GM12865 (cell line): ENCODE measurements around the gene SUGP2.

Source experiments
- DNase-seq: peaks from one replicate; pipeline ENCODE4 v3.0.0; 2010; ENCODE audit warnings: low read depth
- H3K4me3 ChIP-seq: 2 replicates; pipeline ENCODE4 v1.5.1; 2011; ENCODE audit warnings: mild to moderate bottlenecking, low read depth, low read length, control low read depth
- CTCF ChIP-seq: IDR thresholded peaks from 2 replicates; pipeline ENCODE4 v1.5.1; 2011; ENCODE audit warnings: low read length, control low read depth, low read depth, inconsistent platforms; ENCODE audit not compliant: insufficient read depth; ENCODE audit errors: missing control alignments

The SUGP2 gene

DNA sequence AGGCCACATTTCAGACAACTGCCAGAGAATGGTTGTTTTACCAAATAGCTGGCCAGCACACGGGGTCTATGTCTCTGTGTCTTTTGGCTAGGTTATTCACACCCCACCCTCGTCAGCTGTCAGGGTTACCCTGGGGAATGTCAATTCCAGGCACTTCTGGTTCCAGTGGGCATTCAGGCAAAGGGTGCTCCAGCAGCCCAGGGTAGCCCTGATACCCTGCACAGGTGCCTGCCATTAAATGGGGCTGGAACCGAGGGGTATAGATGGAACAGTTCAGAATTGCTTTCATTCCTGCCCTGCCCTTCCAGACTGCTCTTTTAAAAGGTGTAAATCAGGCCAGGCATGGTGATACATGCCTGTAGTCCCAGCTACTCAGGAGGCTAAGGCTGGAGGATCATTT lies 49.1 kb downstream of the SUGP2 start:
- no peak for TF ChIP-seq CTCF
- no peak overlapping the region for H3K4me3 ChIP-seq
- DNase-seq: no peak

DNA sequence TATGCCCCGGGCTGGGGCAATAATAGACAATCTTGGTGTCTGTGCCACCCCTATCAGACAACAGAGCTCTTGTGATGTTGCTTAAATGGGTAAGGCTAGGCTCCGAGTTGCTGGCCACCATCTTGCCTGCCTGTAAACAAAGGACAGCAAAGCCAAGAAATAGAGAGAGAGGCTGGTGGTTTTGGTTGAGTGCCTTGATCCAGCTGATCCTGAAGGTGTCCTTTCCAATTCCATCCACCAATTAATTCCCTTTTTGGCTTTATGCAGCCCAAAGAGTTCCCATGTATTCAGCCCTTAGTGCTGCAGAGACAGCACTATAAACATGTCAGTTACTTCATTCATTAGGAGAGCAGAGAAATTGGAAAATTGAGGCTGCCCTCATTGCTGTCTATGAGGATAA lies 50.6 kb downstream of the SUGP2 start:
- no peak for TF ChIP-seq CTCF
- DNase-seq: no peak
- H3K4me3 ChIP-seq: no peak overlapping the region

DNA sequence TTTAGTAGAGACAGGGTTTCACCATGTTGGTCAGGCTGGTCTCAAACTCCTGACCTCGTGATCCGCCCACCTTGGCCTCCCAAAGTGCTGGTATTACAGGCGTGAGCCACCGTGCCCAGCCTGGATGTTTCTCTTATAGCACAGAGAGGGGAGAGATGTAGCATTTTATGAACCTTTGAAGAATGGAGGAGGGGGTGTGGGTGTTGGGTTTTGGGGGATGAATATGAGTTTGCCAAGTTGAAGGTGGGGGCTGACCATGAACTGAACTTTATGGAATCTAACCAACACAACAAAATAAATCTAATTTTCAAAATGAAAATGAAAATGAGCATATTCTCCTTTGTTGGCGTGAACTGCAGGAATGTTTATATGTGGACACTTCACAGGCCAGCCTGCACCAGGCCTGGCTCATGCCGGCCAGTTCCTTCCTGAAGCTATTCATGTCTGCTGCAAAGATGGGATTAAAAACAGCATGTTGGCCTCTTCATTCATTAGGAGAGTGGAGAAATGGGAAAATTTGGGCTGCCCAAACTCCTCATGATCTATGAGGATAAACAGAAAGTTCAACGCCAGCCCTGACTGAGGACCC lies 52.8 kb downstream of the SUGP2 start:
- H3K4me3 ChIP-seq: no peak overlapping the region
- no peak for TF ChIP-seq CTCF
- no peak for DNase-seq

DNA sequence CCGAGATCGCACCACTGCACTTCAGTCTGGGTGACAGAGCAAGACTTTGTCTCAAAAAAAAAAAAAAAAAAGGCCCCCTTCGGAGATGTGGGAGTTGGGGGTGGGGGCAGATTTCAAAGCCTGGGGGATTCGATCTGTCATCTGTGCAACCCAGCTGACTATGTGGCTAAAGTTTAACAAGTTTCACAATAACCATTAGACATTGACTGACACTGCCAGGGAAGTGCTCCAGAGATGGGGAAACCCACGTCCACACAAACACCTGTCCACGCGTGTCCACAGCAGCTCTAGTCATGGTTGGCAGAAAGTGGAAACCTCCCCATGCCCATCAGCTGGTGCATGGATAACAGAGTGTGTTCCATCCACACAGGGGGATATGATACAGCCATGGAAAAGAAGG lies 54.7 kb downstream of the SUGP2 start:
- TF ChIP-seq CTCF: no peak
- no peak for DNase-seq
- H3K4me3 ChIP-seq: no peak overlapping the region

DNA sequence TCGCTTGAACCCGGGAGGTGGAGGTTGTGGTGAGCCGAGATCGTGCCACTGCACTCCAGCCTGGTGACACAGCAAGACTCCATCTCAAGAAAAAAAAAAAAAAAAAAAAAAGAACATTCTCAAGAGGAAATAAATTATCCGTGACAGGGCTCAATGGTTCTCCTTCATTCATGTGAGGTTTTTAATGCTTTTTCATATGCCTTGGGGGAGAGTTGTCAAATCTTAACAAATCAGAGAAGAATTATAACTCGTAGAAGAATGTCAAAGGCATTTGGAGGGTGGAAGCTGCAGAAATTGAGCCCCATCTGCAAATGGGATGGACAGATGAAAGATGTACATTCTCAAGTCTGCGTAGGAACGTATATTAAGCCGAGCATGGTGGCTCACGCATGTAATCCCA lies 57.4 kb downstream of the SUGP2 start:
- no peak for DNase-seq
- H3K4me3 ChIP-seq: no peak overlapping the region
- no peak for TF ChIP-seq CTCF

- TF ChIP-seq CTCF: no peak
- DNase-seq: no peak
These were observed 58.3 kb downstream of the SUGP2 start for GRCh38 chr19:18975011-18975410.

DNA sequence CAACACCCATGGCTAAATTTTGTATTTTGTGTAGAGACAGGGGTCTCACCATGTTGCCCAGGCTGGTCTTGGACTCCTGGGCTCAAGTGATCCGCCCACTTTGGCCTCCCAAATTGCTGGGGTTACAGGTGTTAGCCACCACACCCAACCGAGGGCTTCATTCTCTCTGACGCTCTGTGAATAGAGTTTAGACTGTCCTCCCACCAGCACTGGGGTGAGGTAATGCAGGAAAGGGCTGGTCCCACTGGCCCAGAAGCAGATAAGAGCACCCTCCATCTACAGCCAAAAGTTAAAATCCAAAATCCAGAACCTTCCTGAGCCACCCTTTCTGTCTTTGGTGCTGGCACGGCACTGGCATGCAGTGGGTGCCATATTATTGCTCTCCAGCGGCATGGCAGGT lies 60.5 kb downstream of the SUGP2 start:
- TF ChIP-seq CTCF: no peak
- H3K4me3 ChIP-seq: no peak overlapping the region

More at GRCh38 chr19:18975011-18975410, 58.3 kb downstream of the SUGP2 start:
- H3K4me3 ChIP-seq: no peak overlapping the region

More for the DNA sequence above, 60.5 kb downstream of the SUGP2 start:
- DNase-seq: no peak
